T-helper 2 cell treated with Interferon-gamma antibody and Interleukin-4, amounts not matched to agents 5 μg/mL and 100 μg/mL, for 36 hours (primary cell): Measurements from ENCODE around the gene GSTO1.

Source experiments
- DNase-seq: peaks from one replicate; pipeline ENCODE4 v3.0.0; 2021; ENCODE audit warnings: low spot score
- H3K27ac Mint-ChIP-seq: one replicate; pipeline ENCODE4 v1.8.0; 2021; ENCODE audit warnings: mild to moderate bottlenecking, mixed read lengths
- H3K27me3 Mint-ChIP-seq: one replicate; pipeline ENCODE4 v1.8.0; 2021; ENCODE audit warnings: low read depth, mixed read lengths
- H3K36me3 Mint-ChIP-seq: one replicate; pipeline ENCODE4 v1.8.0; 2021; ENCODE audit warnings: low read depth, mixed read lengths
- H3K4me1 Mint-ChIP-seq: one replicate; pipeline ENCODE4 v1.8.0; 2021; ENCODE audit warnings: low read depth, mixed read lengths
- H3K4me3 Mint-ChIP-seq: one replicate; pipeline ENCODE4 v1.8.0; 2022; ENCODE audit warnings: mild to moderate bottlenecking, moderate library complexity, mixed read lengths
- H3K9me3 Mint-ChIP-seq: one replicate; pipeline ENCODE4 v1.8.0; 2021; ENCODE audit warnings: mixed read lengths

GSTO1 gene

DNA sequence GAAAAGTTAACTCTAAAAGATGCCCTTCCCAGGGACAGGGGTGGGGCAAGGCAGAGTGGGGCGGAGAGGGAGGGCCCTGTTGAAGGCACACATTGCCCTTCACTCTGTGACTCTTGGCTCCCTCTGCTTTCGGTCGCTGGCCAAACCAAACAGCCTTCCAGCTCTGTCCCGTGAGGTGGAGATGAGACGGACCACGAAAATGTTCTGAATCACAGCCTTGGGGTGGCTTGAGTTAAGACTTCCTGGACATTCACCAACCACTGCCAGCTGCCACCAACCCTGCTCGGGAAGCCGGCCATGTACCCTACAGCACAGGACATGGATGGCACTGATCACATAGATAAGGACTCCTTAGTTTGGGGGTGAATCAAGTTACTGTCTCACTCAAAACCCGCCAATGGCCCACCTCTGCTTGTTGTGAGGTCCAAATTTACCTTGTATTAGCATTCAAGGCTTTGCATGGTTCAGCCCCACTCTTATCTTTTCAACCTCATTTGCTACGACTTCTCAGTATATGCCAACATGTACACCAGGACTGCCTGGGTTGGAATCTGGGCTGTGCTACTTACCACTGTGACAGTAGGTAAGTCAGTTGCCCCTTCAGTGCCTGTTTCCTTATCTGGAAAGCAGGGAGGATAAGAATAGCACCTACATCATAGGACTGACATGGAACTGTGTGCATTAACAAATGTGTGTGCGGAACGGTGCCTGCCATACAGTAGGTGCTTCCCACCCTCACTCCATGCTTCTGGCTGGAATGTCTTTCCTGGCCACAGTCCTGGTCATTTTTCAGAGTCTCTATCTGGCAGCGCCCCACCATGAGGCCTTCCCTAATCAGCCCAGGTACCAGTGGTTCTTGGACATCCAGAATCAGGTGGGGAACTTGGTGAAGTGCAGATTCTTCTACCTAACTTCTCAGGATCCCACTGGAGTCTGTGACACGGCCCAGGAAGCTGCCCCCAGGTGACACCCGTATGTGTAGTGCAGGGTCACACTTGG is 55.6 kb downstream of the GSTO1 start:
- Mint-ChIP-seq H3K9me3 (no peaks in the 10 kb centered on the region), H3K36me3 (peaks cover 39% of the 10 kb centered on the region), H3K27me3 (no peaks in the 10 kb centered on the region), H3K4me3 (no peak overlapping the region), H3K4me1 (peaks cover 32% of the 10 kb centered on the region), H3K27ac (no peak overlapping the region)
- no peak for DNase-seq

GRCh38 chr10:104311184-104311720 is 56.6 kb downstream of the GSTO1 start:
- H3K4me3 Mint-ChIP-seq = no peak overlapping the region
- no peaks in the 10 kb centered on the region for H3K27me3 Mint-ChIP-seq
- peaks cover 25% of the 10 kb centered on the region for H3K4me1 Mint-ChIP-seq
- no peak overlapping the region for H3K27ac Mint-ChIP-seq
- H3K9me3 Mint-ChIP-seq = no peaks in the 10 kb centered on the region
- DNase-seq = no peak
- H3K36me3 Mint-ChIP-seq = peaks cover 37% of the 10 kb centered on the region

DNA sequence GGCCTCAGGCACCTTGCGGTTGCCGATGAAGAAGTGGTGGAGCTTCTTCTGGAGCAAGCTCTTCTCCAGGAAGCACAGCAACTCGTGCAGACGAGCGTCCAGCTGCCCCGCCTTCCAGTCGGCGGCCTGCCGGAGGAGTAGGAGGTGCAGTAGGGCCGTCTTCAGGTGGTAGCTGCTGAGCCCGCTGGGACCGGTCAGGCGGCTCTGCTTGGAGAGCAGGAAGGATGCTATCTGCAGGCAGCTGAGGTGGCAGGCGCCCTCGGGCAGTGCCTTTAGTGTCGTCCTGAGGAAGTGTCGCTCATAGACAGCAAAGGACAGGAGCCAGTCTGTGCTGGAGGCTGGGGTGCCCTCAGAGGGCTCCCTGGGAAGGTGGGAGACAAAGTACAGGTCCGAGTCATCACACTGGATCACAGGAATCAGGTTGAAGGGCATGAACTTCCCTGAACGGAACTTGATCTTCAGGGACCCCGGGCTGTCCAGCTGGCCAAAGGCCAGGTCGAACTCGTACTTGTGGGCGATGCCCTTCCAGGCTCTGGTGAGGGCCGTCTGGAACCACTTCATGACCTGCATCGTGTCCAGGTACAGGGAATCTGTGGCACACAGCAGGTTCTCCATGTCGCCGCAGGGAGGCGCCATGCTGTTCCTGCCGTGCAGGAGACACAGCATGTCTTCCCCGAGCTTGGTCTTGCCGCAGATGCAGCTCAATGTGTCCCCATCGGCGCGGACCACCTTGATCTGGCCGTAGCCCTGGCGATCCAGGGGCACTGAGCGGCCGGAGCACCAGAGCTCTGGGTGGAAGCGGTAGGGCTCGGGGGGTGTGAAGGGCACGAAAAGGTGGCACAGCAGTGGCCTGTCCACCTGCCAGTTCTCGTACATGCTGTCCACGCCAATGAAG is 60.1 kb downstream of the GSTO1 start:
- no peak for DNase-seq
- Mint-ChIP-seq H3K27ac (no peak overlapping the region), H3K9me3 (no peaks in the 10 kb centered on the region), H3K36me3 (peaks cover 29% of the 10 kb centered on the region), H3K4me3 (no peak overlapping the region), H3K27me3 (no peaks in the 10 kb centered on the region), H3K4me1 (peaks cover 20% of the 10 kb centered on the region)

GRCh38 chr10:104315486-104315921 is 60.8 kb downstream of the GSTO1 start:
- Mint-ChIP-seq H3K4me1 (peaks cover 20% of the 10 kb centered on the region), H3K27me3 (no peaks in the 10 kb centered on the region), H3K4me3 (no peak overlapping the region), H3K9me3 (no peaks in the 10 kb centered on the region), H3K27ac (no peak overlapping the region), H3K36me3 (peaks cover 24% of the 10 kb centered on the region)
- no peak for DNase-seq

- Mint-ChIP-seq H3K27ac (no peak overlapping the region), H3K36me3 (peaks cover 18% of the 10 kb centered on the region)
Measured at GRCh38 chr10:104316321-104317099, 61.8 kb downstream of the GSTO1 start.

More at GRCh38 chr10:104316321-104317099, 61.8 kb downstream of the GSTO1 start:
- no peak for DNase-seq
- Mint-ChIP-seq H3K4me1 (peaks cover 22% of the 10 kb centered on the region), H3K9me3 (no peaks in the 10 kb centered on the region), H3K27me3 (no peaks in the 10 kb centered on the region), H3K4me3 (no peak overlapping the region)
